Measurements from ENCODE around the gene CIB4. TPM values are rescaled to one million over a fixed set of nuclear protein-coding genes. Genes with fewer than 3 reads are reported as not detected.
"Not testable (repeated sequence)": the region's sequence is repeated elsewhere in the genome, so short reads cannot be mapped to it uniquely, and the experiment has no call there.

Gene CIB4
- total RNA-seq, 1 donor from 2014 or later, result not detected

DNA sequence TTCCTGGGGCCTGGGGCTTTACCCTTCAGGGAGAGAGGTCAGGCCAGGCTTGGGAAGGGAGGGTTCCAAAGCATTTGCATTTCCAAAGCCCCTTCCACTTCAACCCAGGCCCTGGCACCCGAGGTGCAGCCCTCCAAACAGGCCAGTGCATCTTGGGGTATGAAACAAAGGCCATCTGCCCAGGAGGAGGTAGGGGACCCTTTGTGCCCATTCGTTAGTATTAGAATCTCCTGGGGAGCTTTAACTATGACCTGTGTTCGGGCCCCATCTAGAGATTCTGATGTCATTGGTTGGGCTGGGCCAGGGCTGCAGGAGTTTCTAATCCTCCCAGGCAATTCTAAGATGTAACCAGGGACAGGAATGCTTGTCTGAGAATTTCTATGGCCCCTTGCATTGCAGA, 73.6 kb downstream of the CIB4 start:
- Mint-ChIP-seq H3K27me3 (ENCODE audit: low read depth) (peaks cover 37% of the 10 kb centered on the region), H3K27ac (ENCODE audit: unreplicated experiment) (peak overlapping the region; percentile 44), H3K9me3 (no peaks in the 10 kb centered on the region), H3K36me3 (ENCODE audit: low read depth) (no peaks in the 10 kb centered on the region), H3K4me1 (no peaks in the 10 kb centered on the region), H3K4me3 (no peak overlapping the region)
- TF ChIP-seq, protein P1, sequence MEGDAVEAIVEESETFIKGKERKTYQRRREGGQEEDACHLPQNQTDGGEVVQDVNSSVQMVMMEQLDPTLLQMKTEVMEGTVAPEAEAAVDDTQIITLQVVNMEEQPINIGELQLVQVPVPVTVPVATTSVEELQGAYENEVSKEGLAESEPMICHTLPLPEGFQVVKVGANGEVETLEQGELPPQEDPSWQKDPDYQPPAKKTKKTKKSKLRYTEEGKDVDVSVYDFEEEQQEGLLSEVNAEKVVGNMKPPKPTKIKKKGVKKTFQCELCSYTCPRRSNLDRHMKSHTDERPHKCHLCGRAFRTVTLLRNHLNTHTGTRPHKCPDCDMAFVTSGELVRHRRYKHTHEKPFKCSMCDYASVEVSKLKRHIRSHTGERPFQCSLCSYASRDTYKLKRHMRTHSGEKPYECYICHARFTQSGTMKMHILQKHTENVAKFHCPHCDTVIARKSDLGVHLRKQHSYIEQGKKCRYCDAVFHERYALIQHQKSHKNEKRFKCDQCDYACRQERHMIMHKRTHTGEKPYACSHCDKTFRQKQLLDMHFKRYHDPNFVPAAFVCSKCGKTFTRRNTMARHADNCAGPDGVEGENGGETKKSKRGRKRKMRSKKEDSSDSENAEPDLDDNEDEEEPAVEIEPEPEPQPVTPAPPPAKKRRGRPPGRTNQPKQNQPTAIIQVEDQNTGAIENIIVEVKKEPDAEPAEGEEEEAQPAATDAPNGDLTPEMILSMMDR (conservative IDR thresholded peaks at IDR 0.05), result no peak
- DNase-seq (ENCODE audit: low read depth, low spot score), result no peak

DNA sequence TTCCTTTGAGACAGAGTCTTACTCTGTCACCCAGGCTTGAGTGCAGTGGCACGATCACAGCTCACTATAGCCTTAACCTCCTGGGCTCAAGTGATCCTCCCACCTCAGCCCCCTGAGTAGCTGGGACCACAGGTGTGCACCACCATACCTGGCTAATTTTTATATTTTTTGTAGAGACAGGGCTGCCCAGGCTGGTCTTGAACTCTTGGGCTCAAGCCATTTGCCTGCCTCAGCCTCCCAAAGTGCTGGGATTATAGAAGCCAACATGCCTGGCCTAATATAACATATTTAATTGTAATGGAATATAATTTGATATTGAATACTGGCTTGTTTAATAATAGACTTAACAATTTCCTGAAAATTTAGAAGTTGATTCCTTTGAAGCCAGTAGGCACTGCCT, 74.4 kb downstream of the CIB4 start:
- H3K27ac Mint-ChIP-seq (ENCODE audit: unreplicated experiment); H3K4me3 Mint-ChIP-seq; H3K36me3 Mint-ChIP-seq (ENCODE audit: low read depth); H3K9me3 Mint-ChIP-seq; H3K4me1 Mint-ChIP-seq; DNase-seq (ENCODE audit: low read depth, low spot score): not testable (repeated sequence)
- H3K27me3 Mint-ChIP-seq (ENCODE audit: low read depth), result peaks cover 32% of the 10 kb centered on the region

DNA sequence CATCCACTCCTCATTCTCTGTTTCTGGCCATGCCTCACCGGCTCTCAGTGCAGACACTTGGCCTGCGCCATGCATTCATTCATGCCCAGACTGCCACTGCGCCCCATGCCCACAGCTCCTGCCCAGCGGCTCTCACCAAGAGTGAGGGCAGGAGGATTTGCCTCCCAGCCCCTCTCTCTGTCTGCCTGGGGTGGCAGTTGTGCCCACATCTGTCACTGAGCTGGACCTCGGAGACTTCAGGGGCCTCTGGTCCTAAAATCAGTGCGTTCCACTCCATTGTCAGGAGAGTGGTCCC, 75.1 kb downstream of the CIB4 start:
- Mint-ChIP-seq H3K4me3 (no peak overlapping the region), H3K27ac (ENCODE audit: unreplicated experiment) (no peak overlapping the region), H3K36me3 (ENCODE audit: low read depth) (no peaks in the 10 kb centered on the region), H3K9me3 (no peaks in the 10 kb centered on the region), H3K27me3 (ENCODE audit: low read depth) (peaks cover 28% of the 10 kb centered on the region), H3K4me1 (no peaks in the 10 kb centered on the region)
- DNase-seq (ENCODE audit: low read depth, low spot score), result no peak
- TF ChIP-seq, protein P1 (conservative IDR thresholded peaks at IDR 0.05), result no peak

DNA sequence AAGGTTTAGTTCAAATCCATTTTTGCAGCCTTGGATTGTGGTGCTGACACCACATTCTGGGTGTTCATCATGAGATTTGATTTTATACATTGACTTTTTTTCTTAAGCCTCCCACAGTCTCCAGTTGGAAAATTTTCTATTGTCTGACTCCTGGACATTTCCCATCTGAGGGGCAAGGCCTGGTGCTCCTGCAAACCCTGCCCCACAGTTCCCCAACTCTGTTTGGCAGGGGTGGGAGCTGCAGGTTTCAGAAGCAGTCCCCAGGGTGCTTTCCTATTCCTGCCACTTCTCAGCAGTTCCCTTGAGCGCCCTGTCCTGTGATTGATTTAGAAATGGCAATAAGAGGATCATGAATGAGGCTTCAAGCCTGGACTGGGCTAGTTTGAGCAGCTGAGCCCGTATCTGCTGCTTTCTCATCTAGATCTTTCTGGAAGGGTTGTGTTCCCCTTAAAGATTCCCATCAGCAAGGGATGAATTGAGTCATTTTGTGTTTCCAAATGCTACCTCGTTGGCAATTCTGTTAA, 77.0 kb downstream of the CIB4 start:
- no peaks in the 10 kb centered on the region for H3K36me3 Mint-ChIP-seq (ENCODE audit: low read depth)
- no peak overlapping the region for H3K4me3 Mint-ChIP-seq
- H3K27me3 Mint-ChIP-seq (ENCODE audit: low read depth), result peaks cover 30% of the 10 kb centered on the region
- no peaks in the 10 kb centered on the region for H3K4me1 Mint-ChIP-seq
- no peak overlapping the region for H3K27ac Mint-ChIP-seq (ENCODE audit: unreplicated experiment)
- TF ChIP-seq, protein P1 (conservative IDR thresholded peaks at IDR 0.05), result no peak
- no peaks in the 10 kb centered on the region for H3K9me3 Mint-ChIP-seq
- no peak for DNase-seq (ENCODE audit: low read depth, low spot score)

DNA sequence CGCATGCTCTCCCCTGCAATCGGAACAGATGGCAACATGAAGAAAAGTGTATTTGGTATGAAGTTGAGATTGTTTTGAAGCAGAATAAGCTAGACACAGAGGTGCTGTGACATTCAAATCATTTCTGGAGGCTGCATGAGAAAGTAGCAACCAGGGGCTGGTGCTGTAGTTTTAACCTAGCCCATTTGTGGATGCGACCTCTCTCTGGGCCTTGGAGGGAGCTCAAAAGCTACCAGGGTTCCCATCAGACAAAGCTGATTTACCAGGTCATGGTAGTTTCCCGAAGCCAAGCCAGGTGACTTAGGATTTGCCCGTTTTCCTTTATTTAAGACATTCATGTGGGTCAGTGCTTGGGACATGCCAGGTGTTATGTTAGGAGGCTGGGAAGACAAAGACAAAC, 77.5 kb downstream of the CIB4 start:
- peaks cover 31% of the 10 kb centered on the region for H3K27me3 Mint-ChIP-seq (ENCODE audit: low read depth)
- no peak overlapping the region for H3K27ac Mint-ChIP-seq (ENCODE audit: unreplicated experiment)
- peaks cover under 1% of the 10 kb centered on the region for H3K4me1 Mint-ChIP-seq
- TF ChIP-seq, protein P1 (conservative IDR thresholded peaks at IDR 0.05), result no peak
- H3K4me3 Mint-ChIP-seq, result no peak overlapping the region
- no peaks in the 10 kb centered on the region for H3K9me3 Mint-ChIP-seq
- H3K36me3 Mint-ChIP-seq (ENCODE audit: low read depth), result no peaks in the 10 kb centered on the region
- DNase-seq (ENCODE audit: low read depth, low spot score), result no peak

DNA sequence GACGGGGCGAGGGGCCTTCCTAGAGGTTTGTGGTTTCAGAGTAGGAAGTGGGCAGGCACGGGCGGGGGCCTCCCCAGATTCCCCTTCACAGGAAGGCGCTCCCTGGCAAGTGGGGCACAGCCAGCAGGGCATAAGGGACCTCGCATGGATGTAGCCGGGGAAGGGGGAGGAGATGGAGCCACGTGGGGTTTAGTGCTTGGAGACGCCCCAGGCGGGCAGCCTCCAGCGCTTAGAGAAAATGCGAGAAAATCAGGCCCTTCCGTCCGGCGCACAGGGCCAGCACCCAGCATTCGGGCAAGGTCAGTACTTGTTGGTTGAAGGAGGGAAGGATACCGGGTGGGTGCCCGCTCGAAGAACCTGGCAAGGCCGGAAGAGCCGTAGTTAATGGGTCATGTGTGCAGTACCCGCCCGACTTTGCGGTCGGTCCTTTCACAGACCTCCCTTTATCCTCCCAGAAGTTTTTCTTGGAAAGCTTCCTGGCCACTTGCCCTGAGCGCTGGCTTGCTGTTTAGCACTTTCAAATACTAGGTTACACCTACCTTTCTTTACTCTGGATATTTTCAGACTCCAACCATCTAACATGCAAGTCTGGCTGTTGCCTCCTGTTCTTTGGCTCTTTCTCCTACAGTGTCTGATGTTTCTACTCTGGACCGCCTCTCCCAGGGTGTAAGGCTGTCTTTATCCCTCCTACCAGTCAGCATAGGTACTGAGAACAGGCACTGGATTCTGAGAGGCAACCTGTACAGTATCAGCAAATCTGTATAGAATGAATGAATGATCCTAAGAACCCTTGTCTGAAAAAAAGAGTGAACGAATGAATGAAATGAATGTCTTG, 78.1 kb downstream of the CIB4 start:
- peaks cover 36% of the 10 kb centered on the region for H3K27me3 Mint-ChIP-seq (ENCODE audit: low read depth)
- no peak for DNase-seq (ENCODE audit: low read depth, low spot score)

More for the DNA sequence above, 78.1 kb downstream of the CIB4 start:
- Mint-ChIP-seq H3K9me3 (no peaks in the 10 kb centered on the region), H3K36me3 (ENCODE audit: low read depth) (no peaks in the 10 kb centered on the region), H3K27ac (ENCODE audit: unreplicated experiment) (peak overlapping the region; percentile 22), H3K4me1 (peaks cover 4% of the 10 kb centered on the region), H3K4me3 (no peak overlapping the region)
- TF ChIP-seq, protein P1 (conservative IDR thresholded peaks at IDR 0.05), result no peak

All from neural crest cell (in vitro differentiated cells).